ENCODE measurements around the gene DCLRE1C. TPM values are rescaled to one million over a fixed set of nuclear protein-coding genes. Genes with fewer than 3 reads are reported as not detected.
A peak's percentile ranks its signal among the peaks of the same experiment; 100 is the strongest.

The DCLRE1C gene
- total RNA-seq, 2 experiments from 2014 or later = 50.2 to 81.3 TPM

- no peak overlapping the region for H3K27ac ChIP-seq (ENCODE audit: low read depth, low read length, poor library complexity, severe bottlenecking)
- H3K79me2 ChIP-seq (ENCODE audit: insufficient read depth, low read depth, low read length) = no peaks in the 10 kb centered on the region
- H2AFZ ChIP-seq (ENCODE audit: low read length) = no peak overlapping the region
- H4K20me1 ChIP-seq (ENCODE audit: insufficient read depth, low read length) = no peaks in the 10 kb centered on the region
- H3K9me3 ChIP-seq (ENCODE audit: low read length) = no peaks in the 10 kb centered on the region
- no peaks in the 10 kb centered on the region for H3K36me3 ChIP-seq (ENCODE audit: insufficient read depth, low read length)
- POLR2A ChIA-PET = interaction anchor here (0.6 kb wide), 1 partner anchor 145 kb away, joined by 3 read pairs; no protein-coding TSS in a partner anchor
- no peaks in the 10 kb centered on the region for H3K4me1 ChIP-seq (ENCODE audit: insufficient read depth, low read length, poor library complexity, severe bottlenecking)
- no peak overlapping the region for H3K4me2 ChIP-seq (ENCODE audit: low read length)
- no peak for DNase-seq (ENCODE audit: low spot score)
- H3K9me2 ChIP-seq (ENCODE audit: insufficient read depth, low read length) = no peaks in the 10 kb centered on the region
- TF ChIP-seq, protein P1, sequence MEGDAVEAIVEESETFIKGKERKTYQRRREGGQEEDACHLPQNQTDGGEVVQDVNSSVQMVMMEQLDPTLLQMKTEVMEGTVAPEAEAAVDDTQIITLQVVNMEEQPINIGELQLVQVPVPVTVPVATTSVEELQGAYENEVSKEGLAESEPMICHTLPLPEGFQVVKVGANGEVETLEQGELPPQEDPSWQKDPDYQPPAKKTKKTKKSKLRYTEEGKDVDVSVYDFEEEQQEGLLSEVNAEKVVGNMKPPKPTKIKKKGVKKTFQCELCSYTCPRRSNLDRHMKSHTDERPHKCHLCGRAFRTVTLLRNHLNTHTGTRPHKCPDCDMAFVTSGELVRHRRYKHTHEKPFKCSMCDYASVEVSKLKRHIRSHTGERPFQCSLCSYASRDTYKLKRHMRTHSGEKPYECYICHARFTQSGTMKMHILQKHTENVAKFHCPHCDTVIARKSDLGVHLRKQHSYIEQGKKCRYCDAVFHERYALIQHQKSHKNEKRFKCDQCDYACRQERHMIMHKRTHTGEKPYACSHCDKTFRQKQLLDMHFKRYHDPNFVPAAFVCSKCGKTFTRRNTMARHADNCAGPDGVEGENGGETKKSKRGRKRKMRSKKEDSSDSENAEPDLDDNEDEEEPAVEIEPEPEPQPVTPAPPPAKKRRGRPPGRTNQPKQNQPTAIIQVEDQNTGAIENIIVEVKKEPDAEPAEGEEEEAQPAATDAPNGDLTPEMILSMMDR (conservative IDR thresholded peaks at IDR 0.05; ENCODE audit: low read length) = no peak
- no peak for TF ChIP-seq EZH2phosphoT487 (IDR thresholded peaks at IDR 0.05; ENCODE audit: borderline replicate concordance, low read depth, low read length)
- BruUV-seq (replicated peaks) = no TSS peak
- H3K4me3 ChIP-seq (ENCODE audit: low read depth, low read length, poor library complexity, severe bottlenecking) = no peak overlapping the region
- intact Hi-C loops (cut with micrococcal nuclease; ENCODE audit: unreplicated experiment) = no loop called here
- CTCF ChIA-PET (ENCODE audit: unreplicated experiment) = no interaction called here
These were observed 14.0 kb upstream of the DCLRE1C start for GRCh38 chr10:14967897-14968296.

- Histone ChIP-seq H3K79me2 (ENCODE audit: insufficient read depth, low read depth, low read length) (no peaks in the 10 kb centered on the region), H3K9me2 (ENCODE audit: insufficient read depth, low read length) (no peaks in the 10 kb centered on the region), H3K4me2 (ENCODE audit: low read length) (peak within 1 kb of the TSS; percentile 94), H4K20me1 (ENCODE audit: insufficient read depth, low read length) (no peaks in the 10 kb centered on the region), H3K27ac (ENCODE audit: low read depth, low read length, poor library complexity, severe bottlenecking) (peak within 1 kb of the TSS; percentile 94), H3K36me3 (ENCODE audit: insufficient read depth, low read length) (no peaks in the 10 kb centered on the region), H3K4me1 (ENCODE audit: insufficient read depth, low read length, poor library complexity, severe bottlenecking) (peaks cover 43% of the 10 kb centered on the region), H3K9me3 (ENCODE audit: low read length) (no peaks in the 10 kb centered on the region), H2AFZ (ENCODE audit: low read length) (peak within 1 kb of the TSS; percentile 84), H3K4me3 (ENCODE audit: low read depth, low read length, poor library complexity, severe bottlenecking) (peak within 1 kb of the TSS; percentile 76)
- intact Hi-C loops (cut with micrococcal nuclease; ENCODE audit: unreplicated experiment) = loop anchor here (10.0 kb wide), 1 partner anchor 1615 kb away; the partner anchor contains the start of gene SEPHS1
- TF ChIP-seq, protein P1 (conservative IDR thresholded peaks at IDR 0.05; ENCODE audit: low read length) = no peak
- TF ChIP-seq EZH2phosphoT487 (IDR thresholded peaks at IDR 0.05; ENCODE audit: borderline replicate concordance, low read depth, low read length) = no peak
- CTCF ChIA-PET (ENCODE audit: unreplicated experiment) = interaction anchor here (0.7 to 1.5 kb wide), 2 partner anchors 13 to 412 kb away, joined by 5 to 6 read pairs; no protein-coding TSS in a partner anchor
- TSS peak; percentile 89 for BruUV-seq (replicated peaks)
- POLR2A ChIA-PET = interaction anchor here (0.6 to 4.0 kb wide), 11 partner anchors 10 to 452 kb away, joined by 3 to 23 read pairs (median 4); partner anchors contain the start of genes CDNF, HSPA14, MSANTD7 and SUV39H2
- peak; percentile 93 for DNase-seq (ENCODE audit: low spot score)
These were observed 5.5 kb upstream of the DCLRE1C start, which contains the start of gene MEIG1 for GRCh38 chr10:14959221-14960057. TSS of gene MEIG1 (plus strand) at chr10:14959388. CDS start at chr10:14966469, 7,081 bp downstream.

Data from OCI-LY7 (cell line).